NCI-H1105 (cell line): Measurements from ENCODE around the gene MARCHF7.
"Not testable (repeated sequence)": the region's sequence is repeated elsewhere in the genome, so short reads cannot be mapped to it uniquely, and the experiment has no call there.

Experiments
- DNase-seq: peaks from one replicate; lab custom pipeline; 2025; lab: John Stamatoyannopoulos, UW

Gene MARCHF7

DNA sequence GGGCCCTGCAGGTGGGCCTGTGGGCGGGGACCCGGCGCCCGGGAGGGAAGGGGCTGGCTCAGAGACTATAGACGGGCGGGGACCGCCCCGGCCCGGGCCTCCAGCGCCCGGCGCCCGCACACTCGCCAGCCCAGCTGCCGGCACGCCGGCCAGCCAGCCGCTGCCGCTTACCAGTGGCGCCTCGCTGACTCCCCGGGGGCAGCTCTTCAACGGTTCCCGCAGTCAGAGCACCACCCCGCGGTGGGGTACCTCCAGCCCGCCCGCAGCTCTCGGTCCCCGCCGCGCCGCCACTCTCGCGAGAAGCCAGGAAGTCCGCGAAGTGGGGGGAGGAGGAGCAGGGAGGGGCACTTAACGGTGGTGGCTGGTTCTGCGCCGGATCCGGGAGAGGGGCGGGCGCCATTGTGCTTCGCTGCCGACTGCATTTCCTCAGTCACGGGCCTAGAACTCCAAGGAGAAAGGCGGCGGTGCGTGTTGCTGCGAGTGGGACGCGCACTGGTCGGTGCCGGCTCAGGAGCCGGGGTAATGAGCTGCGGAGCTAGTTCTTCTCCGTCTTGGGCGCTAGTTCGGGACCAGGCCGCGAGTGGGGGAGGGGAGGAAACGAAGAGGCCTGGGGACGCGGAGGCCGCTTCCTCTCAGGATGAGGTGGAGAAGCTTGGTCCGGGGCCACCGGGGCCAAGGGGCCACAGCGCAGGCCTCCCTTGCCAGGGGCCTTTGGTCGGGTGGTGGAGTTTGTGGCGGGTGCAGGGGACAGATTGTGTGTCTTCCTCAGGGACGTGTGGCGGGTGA lies at the start of gene MARCHF7:
Gene MARCHF7 (plus strand): TSS at position 364 of the 786 bp plus-strand sequence. CDS start 16,517 bp downstream, outside the sequence.
- DNase-seq = peak; percentile 93

DNA sequence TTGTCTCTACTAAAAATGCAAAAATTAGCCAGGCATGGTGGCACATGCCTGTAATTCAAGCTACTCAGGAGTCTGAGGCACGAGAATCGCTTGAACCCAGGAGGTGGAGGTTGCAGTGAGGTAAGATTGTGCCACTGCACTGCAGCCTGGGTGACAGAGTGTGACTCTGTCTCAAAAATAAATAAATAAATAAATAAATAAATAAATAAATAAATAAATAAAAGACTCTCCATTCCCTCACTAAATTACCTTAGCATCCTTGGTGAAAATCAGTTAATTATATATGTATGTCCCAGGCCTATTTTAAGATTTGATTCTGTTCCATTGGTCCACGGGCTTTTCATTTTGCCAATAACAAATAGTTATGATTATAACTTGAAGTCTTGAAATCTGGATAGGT lies 44.9 kb upstream of the MARCHF7 start:
- DNase-seq = not testable (repeated sequence)

DNA sequence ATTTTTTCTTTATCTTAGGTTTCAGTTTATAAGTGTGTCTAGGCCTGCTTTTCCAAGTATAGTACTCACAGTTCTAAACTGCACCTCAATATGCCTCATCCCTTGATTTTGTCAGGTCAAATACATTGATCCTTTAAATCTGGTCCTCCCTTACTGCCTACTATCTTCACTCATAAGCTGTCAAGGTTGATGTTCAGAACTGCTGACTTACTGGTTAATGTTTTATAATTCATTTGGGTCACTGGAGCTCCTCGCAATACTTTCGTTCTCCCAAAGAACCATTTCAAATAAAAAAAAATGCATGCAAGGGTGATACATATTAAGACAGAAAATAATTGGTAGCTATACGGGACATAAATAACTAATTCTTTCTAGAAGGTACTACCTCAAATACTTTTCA lies 41.3 kb upstream of the MARCHF7 start:
- DNase-seq = no peak

DNA sequence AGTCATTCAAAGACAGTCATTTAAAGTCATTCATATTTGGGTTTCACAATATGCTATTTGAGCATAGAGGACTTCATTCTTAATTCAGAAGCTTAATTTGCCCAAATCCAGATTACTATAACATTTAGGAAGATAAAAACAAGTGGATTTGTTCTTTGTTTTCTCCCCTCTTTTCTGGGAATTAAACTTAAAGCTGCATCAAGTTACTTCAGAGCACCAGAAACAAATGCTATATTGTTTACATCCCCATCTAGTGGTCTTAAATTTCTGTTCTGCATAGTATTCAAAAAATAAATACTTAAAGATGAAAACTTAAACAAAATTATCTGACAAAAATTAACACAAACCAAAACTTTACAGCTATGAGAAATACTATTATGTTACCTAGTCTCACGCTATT lies 34.7 kb upstream of the MARCHF7 start:
- no peak for DNase-seq

GRCh38 chr2:159680692-159681091 lies 31.6 kb upstream of the MARCHF7 start:
- no peak for DNase-seq

DNA sequence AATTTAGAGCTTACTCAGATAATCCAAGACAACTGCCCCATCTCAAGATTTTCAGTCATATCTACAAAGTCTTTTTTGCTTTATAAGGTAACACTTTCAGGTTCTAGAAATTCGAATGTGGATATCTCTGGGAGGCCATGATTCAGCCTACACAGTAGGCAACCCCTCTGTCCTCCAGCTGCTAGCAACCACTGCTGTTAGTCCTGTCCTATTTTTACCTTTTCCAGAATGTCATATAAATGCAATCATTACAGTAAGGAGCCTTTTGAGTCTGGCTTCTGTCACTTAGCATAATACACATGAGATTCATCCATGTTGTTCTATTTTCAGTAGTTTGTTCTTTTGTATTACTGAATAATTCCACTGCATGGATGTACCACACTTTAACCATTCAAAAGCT lies 28.5 kb upstream of the MARCHF7 start:
- DNase-seq = no peak

DNA sequence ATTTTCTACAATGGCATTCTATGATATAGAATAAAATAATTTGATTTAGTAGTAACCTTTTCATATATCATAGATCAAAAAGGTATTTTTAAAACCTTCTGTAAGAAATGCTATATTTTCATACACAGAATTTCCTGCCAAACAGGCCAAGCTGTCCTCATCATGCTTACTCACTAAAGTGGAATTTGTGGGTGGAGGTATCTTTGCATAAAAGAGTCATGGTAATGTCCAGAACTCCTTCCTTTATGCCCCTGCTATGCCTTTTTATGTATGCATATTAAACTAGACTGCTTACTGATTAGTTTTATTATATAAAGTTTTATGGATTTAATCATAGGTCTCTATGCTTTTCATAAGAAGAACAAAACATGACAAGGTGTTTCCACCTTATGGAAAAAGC lies 27.5 kb upstream of the MARCHF7 start:
- no peak for DNase-seq

GRCh38 chr2:159694500-159695040 lies 17.7 kb upstream of the MARCHF7 start:
- DNase-seq = no peak

DNA sequence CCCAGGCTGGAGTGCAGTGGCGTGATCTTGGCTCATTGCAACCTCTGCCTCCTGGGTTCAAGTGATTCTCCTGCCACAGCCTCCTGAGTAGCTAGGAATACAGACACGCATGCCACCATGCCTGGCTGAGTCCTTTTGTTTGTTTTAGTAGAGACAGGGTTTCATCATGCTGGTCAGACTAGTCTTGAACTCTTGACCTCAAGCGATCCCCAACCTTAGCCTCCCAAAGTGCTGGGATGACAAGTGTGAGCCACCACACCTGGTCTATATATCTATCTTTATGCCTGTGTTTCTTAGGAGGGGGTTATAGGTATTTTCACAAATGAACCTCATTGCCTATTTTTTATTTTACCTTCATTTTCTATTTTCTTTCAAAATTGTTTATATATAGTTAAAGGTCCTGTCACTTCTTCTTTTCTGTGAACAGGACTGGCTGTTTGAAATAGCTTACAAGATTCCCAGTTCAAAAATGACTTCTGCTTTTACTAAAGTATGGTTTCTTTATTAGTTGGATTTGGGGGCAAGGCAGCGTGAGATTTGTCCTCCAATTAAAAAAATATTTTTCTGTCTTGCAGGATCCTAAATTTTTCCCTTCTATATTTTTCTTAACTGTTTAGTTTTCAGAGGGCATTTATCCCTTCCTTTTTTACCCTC lies 16.4 kb upstream of the MARCHF7 start:
- DNase-seq = no peak

GRCh38 chr2:159703491-159703890 lies 8.8 kb upstream of the MARCHF7 start:
- no peak for DNase-seq

- DNase-seq = no peak
These were observed 5.8 kb upstream of the MARCHF7 start for GRCh38 chr2:159706385-159706980.

DNA sequence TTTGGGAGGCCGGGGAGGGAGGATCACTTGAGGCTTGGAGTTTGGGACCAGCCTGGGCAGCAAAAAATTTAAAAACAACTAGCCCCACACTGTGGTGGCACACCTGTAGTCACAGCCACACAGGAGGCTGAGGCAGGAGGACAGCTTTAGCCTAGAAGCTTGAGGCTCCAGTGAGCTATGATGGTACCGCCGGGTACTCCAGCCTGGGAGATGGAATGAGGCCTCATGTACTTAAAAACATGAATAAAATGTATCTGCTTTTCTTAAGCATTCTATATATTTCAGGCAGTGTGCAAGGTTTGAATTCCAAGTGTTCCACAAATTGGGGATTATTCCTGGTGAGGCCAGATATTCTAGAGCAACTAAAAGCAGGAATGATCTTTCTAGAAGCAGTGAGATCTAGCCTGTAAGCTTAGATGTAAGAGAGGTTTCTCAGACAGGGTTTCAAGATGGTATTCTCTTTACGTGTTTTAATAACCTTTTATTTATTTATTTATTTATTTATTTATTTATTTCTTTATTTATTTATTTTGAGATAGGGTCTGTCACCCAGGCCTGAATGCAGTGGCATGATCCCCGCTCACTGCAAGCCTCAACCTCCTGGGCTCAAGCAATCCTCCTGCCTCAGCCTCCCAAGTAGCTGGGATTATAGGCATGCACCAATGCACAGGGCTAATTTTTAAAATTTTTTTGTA lies 4.1 kb upstream of the MARCHF7 start:
- DNase-seq = no peak

- no peak for DNase-seq
These were observed 1.6 kb upstream of the MARCHF7 start for GRCh38 chr2:159710601-159711180.

- DNase-seq = no peak
These were observed 654 bp upstream of the MARCHF7 start for GRCh38 chr2:159711562-159712142.

DNA sequence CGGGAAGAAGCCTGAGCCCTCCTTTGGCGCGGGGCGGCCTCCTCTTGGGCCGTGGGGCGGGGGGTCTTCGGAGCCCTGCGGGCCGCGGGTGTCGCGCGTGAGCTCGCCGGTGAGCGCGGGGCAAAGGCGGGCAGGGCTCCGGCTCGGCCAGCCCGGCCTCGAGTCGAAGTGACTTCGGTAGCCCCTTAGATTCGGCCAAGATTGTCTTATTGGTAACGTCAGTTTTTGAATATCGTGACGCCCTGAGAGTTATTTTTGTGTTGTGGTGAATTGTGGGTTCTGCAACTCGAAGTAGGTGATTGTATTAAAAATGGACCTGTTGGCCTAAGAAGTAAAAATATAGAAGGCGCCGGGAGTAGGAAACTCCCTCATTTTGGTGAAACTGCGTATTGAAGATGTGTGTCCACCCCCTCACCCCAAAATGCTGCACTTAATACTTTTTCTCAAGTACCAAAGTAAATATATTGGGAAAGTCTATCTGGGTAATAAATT lies 669 bp downstream of the MARCHF7 start:
- DNase-seq = no peak

GRCh38 chr2:159713631-159714246 lies 1.4 kb downstream of the MARCHF7 start:
- DNase-seq = peak; percentile 1

DNA sequence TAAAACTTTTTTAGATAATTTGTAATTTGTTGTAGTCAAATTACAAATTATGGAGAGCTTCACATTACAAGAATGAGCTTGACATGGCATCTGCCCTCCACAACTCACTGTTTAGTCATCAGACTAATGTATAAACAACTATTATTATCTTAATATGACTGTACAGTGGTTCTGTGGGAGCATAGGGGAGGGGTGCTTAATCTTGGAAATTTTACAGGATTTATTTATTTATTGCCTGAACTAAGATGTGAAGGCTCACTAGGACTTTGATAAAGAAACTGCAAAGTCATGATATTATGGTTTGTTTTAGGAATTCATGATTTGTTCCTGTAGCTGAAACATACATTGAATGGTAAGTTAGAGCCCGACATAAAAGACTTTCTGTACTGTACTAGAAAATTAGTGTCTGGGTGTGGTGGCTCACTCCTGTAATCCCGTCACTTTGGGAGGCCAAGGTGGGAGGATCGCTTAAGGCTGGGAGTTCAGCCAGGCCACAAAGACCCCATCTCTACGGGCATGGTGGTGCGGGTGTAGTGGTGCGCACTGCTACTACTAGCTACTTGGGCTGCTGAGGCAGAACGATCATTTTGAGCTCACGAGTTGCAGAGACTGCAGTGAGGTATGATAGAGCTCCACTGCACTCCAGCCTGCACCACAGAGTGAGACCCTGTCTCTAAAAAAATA lies 2.1 kb downstream of the MARCHF7 start:
- DNase-seq = no peak

GRCh38 chr2:159715451-159715850 lies 3.1 kb downstream of the MARCHF7 start:
- DNase-seq = no peak

- not testable (repeated sequence) for DNase-seq
These were observed 4.1 kb downstream of the MARCHF7 start for GRCh38 chr2:159716409-159716808.

DNA sequence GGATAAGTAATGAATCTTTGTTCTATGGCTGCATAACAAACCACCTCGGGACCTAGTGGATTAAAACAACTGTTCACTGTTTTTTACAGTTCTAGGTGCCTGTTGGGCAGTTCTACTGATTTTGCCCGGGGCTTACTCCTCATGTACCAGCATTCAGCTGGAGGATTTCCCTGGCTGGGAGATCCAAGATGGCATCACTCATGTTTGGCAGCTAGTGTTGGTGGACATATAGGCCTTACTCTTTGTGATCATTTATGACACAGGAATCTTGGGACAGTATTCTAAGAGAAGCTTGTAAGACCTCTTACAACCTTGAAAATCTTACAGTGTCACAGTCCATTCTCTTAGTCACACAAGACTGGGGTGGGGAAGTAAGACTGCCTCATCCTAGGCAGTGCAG lies 4.6 kb downstream of the MARCHF7 start:
- no peak for DNase-seq
